GM12878 (cell line): Measurements from ENCODE around the gene DHX57.

ENCODE experiments used
- CTCF ChIP-seq, 3 experiments: IDR thresholded peaks in 2 of 3; conservative IDR thresholded peaks in 1 of 3; 2 replicates each; pipeline ENCODE4 v1.5.1; 2011; ENCODE audit warnings: low read depth in 3 of 3, low read length in 3 of 3, mild to moderate bottlenecking in 3 of 3, control low read depth in 2 of 3, moderate library complexity in 2 of 3, inconsistent platforms in 1 of 3, mixed read lengths in 1 of 3; ENCODE audit not compliant: control insufficient read depth in 2 of 3, insufficient read depth in 1 of 3; ENCODE audit errors: extremely low read depth in 1 of 3
- JUND ChIP-seq: IDR thresholded peaks from 2 replicates; pipeline ENCODE4 v1.6.1; 2012; ENCODE audit warnings: low read depth, mild to moderate bottlenecking, low read length, improper control_type of control experiment, moderate library complexity
- NFIC ChIP-seq: IDR thresholded peaks from 2 replicates; pipeline ENCODE4 v1.6.1; 2012; ENCODE audit warnings: low read depth, mild to moderate bottlenecking, inconsistent platforms, low read length, moderate library complexity
- POLR2AphosphoS5 ChIP-seq: IDR thresholded peaks from 2 replicates; pipeline ENCODE4 v1.6.1; 2011; ENCODE audit warnings: mild to moderate bottlenecking, low read length, inconsistent platforms
- RAD21 ChIP-seq: IDR thresholded peaks from 2 replicates; pipeline ENCODE4 v1.6.1; 2011; ENCODE audit warnings: mild to moderate bottlenecking, low read depth, low read length, moderate library complexity; ENCODE audit not compliant: insufficient read depth
- REST ChIP-seq: IDR thresholded peaks from 2 replicates; pipeline ENCODE4 v1.6.1; 2012; ENCODE audit warnings: mild to moderate bottlenecking, low read depth, low read length
- SMAD1 ChIP-seq: fragments of 450-650 bp; IDR thresholded peaks from 2 replicates; pipeline ENCODE4 v1.6.1; 2018; ENCODE audit warnings: mild to moderate bottlenecking, low read depth; ENCODE audit not compliant: partially characterized antibody
- SP1 ChIP-seq: IDR thresholded peaks from one replicate; pipeline ENCODE4 v1.6.1; 2011; ENCODE audit warnings: low read depth, low read length
- SREBF2 ChIP-seq: IDR thresholded peaks from 2 replicates; pipeline ENCODE4 v1.6.1; 2012; ENCODE audit warnings: mild to moderate bottlenecking, low read length
- ZNF384 ChIP-seq: IDR thresholded peaks from 2 replicates; pipeline ENCODE4 v1.6.1; 2012; ENCODE audit warnings: low read depth, mild to moderate bottlenecking, low read length, improper control_type of control experiment, borderline replicate concordance

DNA sequence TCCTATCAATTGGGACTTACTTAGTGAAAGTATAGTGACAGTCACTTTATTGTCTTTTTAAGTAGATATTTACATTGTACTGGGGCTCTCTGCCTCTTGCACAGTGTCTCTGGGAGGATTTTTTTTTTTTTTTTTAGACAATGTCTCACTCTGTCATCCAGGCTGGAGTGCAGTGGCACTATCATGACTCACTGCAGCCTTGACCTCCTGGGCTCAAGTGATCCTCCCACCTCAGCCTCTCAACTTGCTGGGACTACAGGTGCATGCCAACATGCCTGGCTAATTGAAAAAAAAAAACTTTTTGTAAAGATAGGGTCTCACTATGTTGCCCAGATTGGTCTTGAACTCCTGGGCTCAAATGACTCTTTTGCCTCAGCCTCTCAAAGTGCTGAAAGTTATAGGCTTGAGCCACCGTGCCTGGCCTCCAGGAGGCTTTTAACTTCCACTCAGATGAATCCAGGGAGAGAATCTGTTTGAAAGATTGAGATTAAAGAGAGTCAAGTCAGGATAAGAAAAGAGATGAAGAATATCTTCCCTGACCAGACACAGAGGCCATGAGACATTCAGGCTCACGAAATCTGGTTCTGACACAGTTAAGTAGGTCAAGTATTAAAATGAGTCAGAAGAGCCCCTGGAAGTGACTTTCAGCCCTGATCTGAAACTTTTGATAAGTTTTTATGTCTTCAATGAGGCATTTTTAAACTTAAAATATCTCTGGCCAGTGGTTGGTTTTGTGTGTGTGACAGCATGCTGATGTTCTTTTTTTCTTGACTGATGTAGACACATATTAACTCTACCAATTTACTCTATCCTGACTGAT lies 32.2 kb upstream of the DHX57 start:
- TF ChIP-seq SP1, result no peak
- TF ChIP-seq CTCF (IDR thresholded peaks at IDR 0.05 in 2 of 3, conservative IDR thresholded peaks at IDR 0.05 in 1 of 3; ENCODE audit: control insufficient read depth in 2 of 3, extremely low read depth in 1 of 3, insufficient read depth in 1 of 3, low read depth in 3 of 3, low read length in 3 of 3), result no peak
- no peak for TF ChIP-seq REST
- peak; percentile 50; the same call in 1 of the 2 replicates for TF ChIP-seq JUND
- no peak for TF ChIP-seq RAD21
- TF ChIP-seq SMAD1, result no peak
- TF ChIP-seq POLR2AphosphoS5, result no peak
- TF ChIP-seq NFIC, result peak; percentile 83
- TF ChIP-seq SREBF2, result no peak
- no peak for TF ChIP-seq ZNF384
